GOT3 (cell line): Measurements from ENCODE around the gene ATXN2.
"Not testable (repeated sequence)": the region's sequence is repeated elsewhere in the genome, so short reads cannot be mapped to it uniquely, and the experiment has no call there.

Experiments used
- DNase-seq: peaks from one replicate; lab custom pipeline; 2025; ENCODE audit warnings: mixed read lengths; lab: John Stamatoyannopoulos, UW

Gene ATXN2

GRCh38 chr12:111494676-111495075, 104.4 kb downstream of the ATXN2 start:
- DNase-seq = no peak

- not testable (repeated sequence) for DNase-seq
These were observed 106.1 kb downstream of the ATXN2 start for GRCh38 chr12:111492979-111493378.

GRCh38 chr12:111488798-111489197, 110.3 kb downstream of the ATXN2 start:
- DNase-seq = no peak

- DNase-seq = no peak
These were observed 110.8 kb downstream of the ATXN2 start for GRCh38 chr12:111488271-111488670.

GRCh38 chr12:111482462-111482861, 116.7 kb downstream of the ATXN2 start:
- DNase-seq = no peak

GRCh38 chr12:111471236-111471635, 127.9 kb downstream of the ATXN2 start:
- no peak for DNase-seq

- DNase-seq = no peak
These were observed 129.7 kb downstream of the ATXN2 start for GRCh38 chr12:111469401-111469800.

- DNase-seq = no peak
These were observed 131.3 kb downstream of the ATXN2 start for GRCh38 chr12:111467857-111468241.

GRCh38 chr12:111467092-111467856, 131.8 kb downstream of the ATXN2 start:
- no peak for DNase-seq

- no peak for DNase-seq
These were observed 136.8 kb downstream of the ATXN2 start for GRCh38 chr12:111462210-111462769.

GRCh38 chr12:111460111-111460510, 139.0 kb downstream of the ATXN2 start:
- DNase-seq = not testable (repeated sequence)

GRCh38 chr12:111458546-111459172, 140.5 kb downstream of the ATXN2 start:
- DNase-seq = no peak

- DNase-seq = no peak
These were observed 141.5 kb downstream of the ATXN2 start for GRCh38 chr12:111457577-111457976.

- DNase-seq = no peak
These were observed 142.0 kb downstream of the ATXN2 start for GRCh38 chr12:111457071-111457470.

GRCh38 chr12:111455448-111456320, 143.4 kb downstream of the ATXN2 start:
- no peak for DNase-seq

GRCh38 chr12:111454716-111455447, 144.2 kb downstream of the ATXN2 start:
- no peak for DNase-seq

GRCh38 chr12:111454311-111454710, 144.8 kb downstream of the ATXN2 start:
- DNase-seq = no peak

- no peak for DNase-seq
These were observed 145.8 kb downstream of the ATXN2 start for GRCh38 chr12:111453071-111453989.

- no peak for DNase-seq
These were observed 147.4 kb downstream of the ATXN2 start for GRCh38 chr12:111451649-111452129.

GRCh38 chr12:111451232-111451631, 147.9 kb downstream of the ATXN2 start:
- no peak for DNase-seq
